ENCODE data around the gene ALDH1A2.

- TF ChIP-seq CTCF (IDR thresholded peaks at IDR 0.05) (no peak), POLR2AphosphoS5 (IDR thresholded peaks at IDR 0.05) (no peak), EP300 (IDR thresholded peaks at IDR 0.05) (no peak)
These were observed 6.8 kb downstream of the ALDH1A2 start for GRCh38 chr15:58058729-58059128.
